Activated CD4-positive, alpha-beta T cell treated with anti-CD3 and anti-CD28 coated beads, Interleukin-10, Interleukin-2, amounts not matched to agents 100 ng/mL and 50 ng/mL, durations not matched to agents 16 hours and 8 hours (primary cell): ENCODE measurements around the gene C19orf33.
A peak's percentile ranks its signal among the peaks of the same experiment; 100 is the strongest.
"Not testable (repeated sequence)": the region's sequence is repeated elsewhere in the genome, so short reads cannot be mapped to it uniquely, and the experiment has no call there.

ENCODE experiments used
- DNase-seq: peaks from one replicate; pipeline ENCODE4 v3.0.0-alpha.2; 2020

Gene C19orf33

DNA sequence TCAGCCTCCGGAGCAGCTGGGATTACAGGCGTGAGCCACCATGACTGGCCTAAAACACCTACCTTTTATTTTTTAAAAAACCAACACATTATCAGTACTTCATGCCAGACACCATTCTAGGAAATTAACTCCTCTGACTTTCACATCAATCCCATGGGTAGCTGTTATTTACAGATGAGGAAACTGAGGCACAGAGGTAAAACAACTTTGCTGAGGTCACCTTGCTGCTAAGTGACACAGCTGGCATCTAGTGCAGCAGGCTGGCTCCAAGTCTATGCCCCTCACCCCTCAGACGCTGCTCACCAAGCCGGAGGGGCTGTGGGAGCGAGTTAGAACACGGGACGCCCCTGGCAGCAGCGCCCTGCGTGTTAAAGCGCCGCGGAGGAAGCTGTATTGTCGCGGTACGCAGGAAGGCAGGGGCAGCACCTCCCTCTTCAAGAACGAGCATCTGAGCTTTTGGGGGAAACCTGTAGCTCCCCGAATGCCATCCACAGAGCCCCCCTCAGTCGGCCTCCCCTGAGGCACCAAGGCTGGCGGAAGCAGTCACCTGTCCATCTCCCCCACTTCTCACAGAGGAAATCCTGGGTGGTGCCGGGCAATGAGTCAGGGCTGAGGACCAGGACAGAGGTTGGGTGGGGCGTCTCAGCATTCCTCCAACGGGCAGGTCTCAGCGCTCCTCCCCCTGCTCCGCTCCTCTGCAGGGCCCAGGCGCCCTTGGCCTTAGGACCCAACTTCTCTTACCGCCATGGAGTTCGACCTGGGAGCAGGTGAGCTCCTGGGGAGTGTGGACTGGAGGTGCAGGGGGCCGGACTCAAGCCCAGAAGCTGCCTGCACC is at the start of gene C19orf33:
C19orf33 (plus strand) TSS at position 735 of the 835 bp plus-strand sequence; CDS start at position 746, 11 bp downstream.
- no peak for DNase-seq

DNA sequence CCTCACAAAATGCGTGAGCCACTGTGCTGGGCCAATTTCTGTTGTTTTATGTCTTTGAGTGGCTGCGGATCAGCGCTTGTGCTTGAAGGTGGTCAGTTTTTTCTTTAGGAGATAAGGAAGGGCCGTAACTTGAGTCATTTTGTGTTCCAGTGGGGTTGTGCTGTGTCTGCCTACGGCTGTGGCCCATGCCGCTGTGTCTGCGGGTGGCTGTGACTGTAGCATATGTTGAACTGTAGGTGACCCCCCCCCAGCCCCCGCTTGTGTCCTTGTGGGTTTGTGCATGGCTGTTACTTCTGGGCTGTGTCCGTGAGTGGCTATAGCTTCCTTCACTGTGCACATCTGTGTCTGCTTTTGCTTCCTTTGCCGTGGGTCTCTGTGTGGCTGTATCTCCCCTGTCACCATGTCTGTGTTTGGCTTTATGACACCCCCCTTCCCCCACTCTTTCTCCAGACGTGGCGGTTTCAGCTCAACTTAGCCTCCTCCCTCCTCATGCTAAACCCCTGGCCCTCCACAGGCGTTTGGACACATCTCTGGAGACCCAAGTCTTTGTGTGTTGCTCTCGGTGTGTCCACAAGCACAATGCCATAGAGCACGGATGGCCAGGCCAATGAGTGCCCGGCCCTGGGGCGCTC is 48.6 kb upstream of the C19orf33 start:
- DNase-seq = no peak

DNA sequence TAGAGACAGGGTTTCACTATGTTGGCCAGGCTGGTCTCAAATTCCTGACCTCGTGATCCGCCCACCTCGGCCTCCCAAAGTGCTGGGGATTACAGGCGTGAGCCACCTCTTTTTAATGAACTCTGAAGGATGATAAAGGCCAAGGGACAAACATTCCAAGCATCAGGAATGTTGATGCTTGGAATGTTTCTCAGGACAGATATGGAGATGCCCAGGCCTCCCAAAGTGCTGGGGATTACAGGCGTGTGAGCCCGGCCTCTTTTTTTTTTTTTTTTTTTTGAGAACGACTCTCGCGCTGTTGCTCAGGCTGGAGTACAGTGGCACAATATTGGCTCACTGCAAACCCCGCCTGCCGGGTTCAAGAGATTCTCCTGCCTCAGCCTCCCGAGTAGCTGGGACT is 42.1 kb upstream of the C19orf33 start:
- DNase-seq = not testable (repeated sequence)

DNA sequence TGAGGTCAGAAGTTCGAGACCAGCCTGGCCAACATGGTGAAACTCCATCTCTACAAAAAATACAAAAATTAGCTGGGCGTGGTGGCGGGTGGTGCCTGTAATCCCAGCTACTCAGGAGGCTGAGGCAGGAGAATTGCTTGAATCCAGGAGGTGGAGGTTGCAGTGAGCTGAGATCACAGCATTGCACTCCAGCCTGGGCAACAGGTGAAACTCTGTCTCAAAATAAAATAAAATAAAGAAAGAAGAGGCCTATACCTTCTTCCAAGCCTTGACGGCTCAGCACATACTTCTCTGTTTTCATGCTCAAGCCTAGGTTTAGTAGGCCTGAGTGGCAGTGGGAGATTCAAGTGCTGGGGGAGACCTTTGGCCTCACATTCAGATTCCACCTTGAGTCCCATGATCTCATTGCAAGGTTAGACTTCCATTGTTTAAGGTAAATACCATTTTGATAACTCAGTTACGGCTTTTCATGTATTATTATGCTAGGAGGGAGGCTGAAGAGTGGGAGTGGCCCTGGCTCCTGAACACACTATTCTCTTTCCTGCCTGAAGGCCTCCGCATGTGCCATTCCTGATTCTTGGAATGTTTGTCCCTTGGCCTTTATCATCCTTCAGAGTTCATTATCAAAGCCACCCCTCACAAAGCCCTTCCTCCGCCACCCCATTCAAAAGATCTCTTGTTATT is 41.3 kb upstream of the C19orf33 start:
- DNase-seq = no peak

DNA sequence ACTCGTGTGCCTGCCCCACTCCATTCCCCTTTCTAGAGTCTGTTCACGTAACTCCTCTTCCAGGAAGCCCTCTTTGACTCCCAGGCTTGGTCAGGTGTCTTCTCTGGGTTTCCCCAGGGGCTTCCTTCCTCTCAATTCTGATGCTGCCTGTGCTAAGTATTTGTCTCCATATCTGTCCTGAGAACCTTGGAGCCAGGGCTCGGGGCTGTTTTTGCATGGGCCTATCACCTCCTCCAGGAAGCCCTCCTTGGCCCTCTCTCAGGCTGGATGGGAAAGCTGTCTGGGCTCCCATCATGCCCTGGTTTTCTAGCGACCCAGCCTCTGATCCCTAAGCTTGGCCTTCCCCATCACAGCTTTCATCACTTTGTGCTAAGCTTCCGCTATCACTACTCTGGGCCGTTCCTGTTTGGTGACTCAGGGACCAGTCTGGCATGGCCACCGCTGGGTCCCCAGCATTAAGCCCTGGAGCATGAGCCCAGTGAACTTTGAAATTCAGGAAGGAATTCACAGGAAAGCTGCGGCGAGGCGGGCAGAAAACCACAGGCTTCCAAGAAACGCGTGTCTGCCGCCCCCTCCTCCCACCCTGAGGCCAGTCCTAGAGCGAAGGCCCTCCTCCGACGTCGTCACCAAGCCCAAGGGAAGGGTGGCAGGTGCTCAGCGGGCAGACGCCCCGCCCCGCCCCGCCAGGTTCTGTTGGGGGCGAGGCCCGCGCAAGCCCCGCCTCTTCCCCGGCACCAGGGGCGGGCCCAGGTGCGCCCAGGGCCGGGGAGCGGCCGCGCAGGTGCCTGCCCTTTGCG is 40.2 kb upstream of the C19orf33 start:
- DNase-seq = peak; percentile 56

DNA sequence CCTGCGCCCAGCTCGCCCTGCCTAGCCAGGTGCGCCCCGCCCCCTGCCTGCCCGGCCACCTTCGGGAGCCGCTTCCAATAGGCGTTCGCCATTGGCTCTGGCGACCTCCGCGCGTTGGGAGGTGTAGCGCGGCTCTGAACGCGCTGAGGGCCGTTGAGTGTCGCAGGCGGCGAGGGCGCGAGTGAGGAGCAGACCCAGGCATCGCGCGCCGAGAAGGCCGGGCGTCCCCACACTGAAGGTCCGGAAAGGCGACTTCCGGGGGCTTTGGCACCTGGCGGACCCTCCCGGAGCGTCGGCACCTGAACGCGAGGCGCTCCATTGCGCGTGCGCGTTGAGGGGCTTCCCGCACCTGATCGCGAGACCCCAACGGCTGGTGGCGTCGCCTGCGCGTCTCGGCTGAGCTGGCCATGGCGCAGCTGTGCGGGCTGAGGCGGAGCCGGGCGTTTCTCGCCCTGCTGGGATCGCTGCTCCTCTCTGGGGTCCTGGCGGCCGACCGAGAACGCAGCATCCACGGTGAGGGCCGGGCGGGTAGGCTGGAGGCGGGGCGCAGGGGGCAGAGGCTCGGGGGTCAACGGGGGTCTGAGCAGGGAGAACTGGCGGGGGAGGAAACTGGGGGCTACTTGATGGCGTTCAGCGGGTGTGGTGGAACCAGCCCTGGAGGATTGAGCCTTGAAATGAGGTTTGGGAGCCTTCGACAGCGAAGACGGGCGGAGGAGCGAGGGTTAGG is 39.4 kb upstream of the C19orf33 start, which contains the start of gene SPINT2:
SPINT2 (plus strand) TSS at position 88 of the 727 bp plus-strand sequence; CDS start at position 408, 320 bp downstream.
- peak; percentile 26 for DNase-seq

DNA sequence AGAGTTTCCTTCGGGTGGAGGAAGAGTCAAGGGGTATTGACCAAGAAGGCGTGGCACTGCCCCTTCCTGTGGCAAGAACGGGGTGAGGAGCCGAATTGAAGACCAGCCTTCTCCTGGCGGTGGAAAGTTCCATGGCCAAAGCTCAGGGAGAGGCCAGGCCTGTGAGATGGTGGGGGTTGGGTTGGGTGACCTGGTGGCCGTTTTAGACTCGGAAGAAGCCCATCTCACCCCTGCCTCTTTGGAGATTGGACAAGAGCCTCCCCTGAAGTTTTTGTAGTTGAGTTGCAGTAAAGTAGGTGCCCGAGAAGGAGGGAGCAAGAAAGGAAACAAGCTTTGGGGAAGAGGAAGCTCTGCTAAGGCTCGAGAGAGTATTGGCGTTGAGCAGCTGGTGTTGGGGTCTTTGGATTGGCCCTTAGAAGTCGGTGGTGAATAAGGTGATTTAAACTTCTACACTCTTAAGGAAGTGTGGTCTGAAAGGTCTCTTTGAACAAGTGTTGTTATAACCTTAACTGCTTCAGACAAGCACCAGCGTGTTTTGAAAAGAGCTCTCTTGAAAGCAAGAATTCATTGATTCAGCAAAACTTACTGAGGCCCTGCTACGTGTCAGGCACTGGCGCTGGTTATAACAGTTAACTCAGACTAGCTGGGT is 38.7 kb upstream of the C19orf33 start:
- no peak for DNase-seq

DNA sequence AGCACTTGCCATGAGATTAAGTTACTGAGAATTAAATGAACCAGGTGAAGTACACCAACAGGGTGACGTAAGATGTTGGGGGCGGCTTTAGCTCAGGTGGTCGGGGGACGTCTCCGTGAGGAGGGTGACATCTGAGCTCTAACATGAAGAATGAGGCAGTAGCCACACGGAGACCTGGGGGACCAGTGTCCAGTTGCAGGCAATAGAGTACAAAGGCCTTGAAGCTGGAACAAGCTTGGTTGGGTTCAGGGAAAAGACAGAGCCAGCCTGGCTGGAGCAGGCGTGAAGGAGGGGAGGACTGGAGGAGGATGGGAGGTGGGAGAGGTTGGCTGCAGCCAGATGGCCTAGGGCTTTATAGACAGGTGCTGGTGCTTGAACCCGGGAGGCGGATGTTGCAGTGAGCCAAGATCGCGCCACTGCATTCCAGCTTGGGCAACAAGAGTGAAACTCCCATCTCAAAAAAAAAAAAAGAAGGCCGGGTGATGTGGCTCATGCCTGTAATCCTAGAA is 38.1 kb upstream of the C19orf33 start:
- no peak for DNase-seq

DNA sequence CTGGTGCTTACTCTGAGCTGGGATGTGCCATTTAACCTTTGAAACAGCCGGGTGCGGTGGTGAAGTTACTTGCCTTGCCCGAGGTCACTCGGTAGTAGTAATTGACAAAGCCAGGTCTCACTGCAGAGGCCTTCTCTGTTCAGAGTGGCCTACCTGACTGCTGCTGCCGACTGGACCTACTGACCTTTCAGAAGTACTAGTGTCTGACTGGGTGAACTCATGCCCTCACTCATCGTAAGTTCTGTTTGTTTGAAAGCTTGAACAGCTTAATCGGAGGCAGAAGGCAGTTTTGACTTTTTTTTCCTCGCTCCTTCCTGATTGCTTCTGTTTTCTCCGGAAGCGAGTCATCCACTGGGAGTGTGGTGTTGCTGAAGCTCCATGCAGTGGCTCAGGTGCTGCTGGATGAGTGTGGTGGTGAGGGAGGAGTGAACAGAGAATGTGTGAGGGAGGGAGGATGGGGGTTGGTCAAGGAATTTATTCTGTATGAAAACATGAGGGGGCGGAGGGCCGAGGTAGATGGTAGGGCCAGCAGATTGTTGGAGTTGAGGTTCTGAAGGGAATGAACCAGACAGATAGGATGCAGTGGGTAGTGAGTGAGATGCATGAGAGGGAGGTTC is 37.0 kb upstream of the C19orf33 start:
- DNase-seq = no peak

DNA sequence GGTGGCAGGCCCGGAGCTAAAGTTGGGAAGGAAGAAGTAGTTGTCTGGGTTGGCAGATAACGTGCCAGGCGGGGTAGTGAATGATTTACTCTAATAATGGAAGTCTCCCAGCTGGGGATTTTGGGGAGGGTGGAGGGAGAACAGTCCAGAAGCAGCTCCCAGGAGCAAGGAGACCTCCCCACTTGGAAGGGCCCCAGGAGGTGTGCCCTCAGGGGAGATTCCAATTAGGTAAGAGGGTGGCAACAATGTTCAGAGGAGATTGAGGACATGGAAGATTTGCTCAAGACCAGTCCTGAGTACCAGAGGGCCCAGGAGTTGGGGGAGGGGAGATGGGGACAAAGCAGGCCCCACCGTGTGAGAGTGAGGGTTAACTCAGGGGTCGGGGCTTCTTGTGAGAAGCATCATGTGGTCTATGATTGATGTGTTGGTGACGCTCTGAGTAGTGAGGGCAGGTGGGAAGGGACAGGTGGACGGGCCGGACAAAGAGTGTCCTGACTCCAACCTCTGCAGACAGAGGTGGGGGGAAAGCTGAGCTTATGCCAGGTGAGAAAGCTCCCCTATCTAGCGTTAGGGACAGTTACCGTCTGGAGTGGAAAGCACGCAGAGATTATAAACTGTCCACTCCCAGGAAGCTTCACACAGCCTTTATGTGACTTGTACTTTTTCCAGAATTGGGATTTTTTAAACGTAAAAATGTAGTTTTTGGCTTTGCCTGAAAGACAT is 36.1 kb upstream of the C19orf33 start:
- no peak for DNase-seq

DNA sequence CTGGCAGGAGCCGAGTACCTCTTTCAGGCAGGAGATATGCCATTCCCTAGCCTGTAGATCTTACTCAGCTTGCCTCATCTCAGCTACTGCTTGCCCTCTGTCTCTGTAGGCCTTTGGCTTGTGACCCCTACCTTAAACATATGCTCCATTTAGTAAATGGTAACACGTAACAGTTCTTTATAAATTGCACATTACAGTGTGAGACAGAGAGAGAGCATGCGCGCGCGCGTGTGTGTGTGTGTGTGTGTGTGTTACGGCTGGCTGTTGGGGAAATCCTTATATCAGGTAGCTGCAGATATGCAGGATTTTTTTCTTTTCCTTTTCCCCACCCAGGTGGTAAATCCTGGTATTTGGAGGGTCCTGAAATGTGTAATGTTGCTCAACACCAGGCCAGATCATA is 35.5 kb upstream of the C19orf33 start:
- DNase-seq = no peak

DNA sequence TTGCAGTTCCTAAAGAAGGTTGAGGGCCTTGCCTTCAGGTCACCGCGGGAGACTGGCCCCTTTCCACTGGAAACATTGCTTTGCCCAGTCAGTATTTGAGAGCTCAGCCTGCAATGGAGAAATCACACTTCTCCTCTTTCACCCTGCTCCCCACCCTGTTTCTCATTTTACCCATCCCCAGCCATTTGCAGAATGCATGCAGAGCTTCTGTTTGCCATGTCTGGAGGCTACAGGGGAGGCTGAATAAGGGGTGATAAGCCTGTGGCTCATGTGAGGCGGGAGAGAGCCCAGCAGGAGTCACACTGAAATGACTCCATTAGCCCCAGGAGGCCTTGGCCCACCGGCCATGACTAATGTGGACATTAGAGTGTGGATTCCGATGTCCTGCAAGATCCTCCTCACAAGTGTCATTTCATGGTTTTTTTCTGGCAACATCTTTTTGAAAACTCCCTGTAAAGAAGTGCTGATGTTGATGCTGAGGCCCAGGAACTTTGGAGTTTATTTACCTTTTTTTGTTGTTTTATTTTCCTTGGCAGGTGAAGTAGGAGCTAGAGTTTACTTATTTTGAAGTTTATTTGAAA is 33.4 kb upstream of the C19orf33 start:
- DNase-seq = no peak

DNA sequence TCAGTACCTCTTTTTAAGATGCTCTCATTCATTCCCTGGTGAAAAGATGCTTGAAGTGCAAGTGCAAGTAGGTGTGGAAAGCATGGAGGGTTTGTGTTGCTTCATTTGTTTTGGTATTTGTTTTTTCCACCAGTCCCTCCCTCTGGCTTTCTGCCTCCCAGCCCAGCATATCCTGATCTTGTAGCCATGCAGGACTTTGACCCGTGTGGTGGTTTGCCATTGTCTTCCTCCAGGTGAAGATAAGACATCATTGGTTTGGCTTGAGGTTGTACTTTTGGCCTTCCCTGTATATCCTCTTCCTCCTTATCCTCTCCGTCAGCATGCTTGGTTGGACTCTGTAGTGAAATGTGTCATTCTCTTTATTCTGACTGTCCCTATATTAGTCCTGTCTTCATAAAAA is 30.6 kb upstream of the C19orf33 start:
- DNase-seq = no peak

DNA sequence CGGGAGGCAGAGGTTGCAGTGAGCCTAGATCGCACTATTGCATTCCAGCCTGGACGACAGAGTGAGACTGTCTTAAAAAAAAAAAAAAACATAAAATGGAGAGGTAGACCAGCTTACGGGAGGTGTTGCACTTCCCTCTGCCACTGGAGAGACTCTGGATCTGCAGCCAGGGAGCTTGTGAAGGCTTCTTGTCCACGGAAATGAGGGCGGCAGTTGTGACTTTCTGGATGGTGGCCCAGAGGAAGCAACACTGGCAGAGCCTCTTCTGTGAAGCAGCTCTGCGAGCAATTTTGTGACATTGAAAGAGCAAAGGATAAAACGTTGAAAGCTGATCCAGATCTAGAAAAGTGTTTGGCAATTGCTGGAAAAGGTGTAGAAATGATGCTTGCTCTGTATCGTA is 29.3 kb upstream of the C19orf33 start:
- DNase-seq = no peak

DNA sequence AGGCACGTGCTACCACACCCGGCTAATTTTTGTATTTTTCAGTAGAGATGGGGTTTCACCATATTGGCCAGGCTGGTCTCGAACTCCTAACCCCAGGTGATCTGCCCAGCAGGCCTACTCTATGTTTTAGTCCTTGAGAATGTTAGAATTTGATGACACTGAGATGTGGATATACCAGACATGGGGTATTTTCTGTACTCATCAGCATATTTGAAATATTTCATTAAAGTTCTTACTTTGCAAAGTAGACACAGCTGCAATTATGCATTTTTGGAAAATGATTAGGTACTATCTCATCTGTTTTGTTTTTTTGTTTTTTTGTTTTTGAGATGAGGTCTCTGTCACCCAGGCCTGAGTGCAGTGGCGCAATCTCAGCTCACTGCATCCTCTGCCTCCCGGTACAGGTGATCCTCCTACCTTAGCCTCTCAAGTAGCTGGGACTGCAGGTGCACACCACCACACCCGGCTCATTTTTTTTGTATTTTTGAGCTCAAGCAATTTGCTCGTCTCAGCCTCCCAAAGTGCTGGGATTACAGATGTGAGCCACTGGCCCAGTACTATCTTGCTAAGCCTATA is 27.0 kb upstream of the C19orf33 start:
- no peak for DNase-seq

DNA sequence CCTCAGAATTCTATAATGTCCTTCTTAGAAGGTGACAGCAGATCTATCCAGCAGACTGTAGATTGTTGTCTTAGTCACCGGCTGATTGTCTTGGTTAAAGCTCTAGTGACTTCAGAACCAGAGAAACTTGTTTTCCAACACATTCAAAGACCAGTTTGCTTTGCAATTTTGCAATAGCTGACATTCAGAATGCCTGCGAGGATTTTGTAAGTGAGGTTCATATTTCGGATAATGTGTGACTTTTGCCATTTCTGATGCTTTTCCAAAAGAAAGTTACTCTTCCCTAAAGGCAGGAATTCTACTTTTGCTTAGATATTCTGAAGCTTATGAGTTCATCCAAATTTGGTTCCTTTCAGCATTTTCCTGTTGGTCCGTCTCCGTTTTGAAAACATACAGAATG is 26.5 kb upstream of the C19orf33 start:
- no peak for DNase-seq

DNA sequence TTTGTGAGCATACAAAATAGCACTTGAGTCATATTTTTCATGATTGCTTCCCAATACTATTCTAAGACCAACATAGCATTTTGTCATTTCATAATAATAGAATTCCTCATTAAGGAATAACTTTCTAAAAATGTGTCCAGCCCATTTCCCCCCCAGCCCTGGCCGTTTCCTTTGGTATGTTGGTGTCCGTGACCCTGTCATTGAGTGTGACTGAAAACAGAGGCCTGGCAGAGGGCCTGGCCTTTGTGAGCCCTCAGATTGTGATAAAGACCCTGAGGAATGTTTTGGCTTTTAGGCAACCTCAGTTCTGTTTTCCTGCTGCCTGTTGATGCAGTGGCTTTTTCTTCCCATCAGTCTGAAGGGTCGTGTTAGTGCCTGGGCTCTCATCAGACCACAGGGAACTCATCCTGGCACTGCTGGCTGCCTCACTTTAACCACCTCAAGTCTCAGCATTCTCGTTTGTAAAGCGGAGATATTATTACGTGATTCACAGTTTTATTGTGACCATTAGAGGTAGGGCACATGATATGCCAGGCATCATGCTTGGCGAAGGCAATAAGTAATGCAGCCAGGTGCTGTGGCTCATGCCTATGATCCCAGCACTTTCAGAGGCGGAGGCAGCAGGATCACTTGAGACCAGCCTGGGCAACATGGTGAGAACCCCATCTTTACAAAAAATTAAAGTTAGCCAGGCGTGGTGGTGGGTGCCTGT is 25.9 kb upstream of the C19orf33 start:
- DNase-seq = no peak

DNA sequence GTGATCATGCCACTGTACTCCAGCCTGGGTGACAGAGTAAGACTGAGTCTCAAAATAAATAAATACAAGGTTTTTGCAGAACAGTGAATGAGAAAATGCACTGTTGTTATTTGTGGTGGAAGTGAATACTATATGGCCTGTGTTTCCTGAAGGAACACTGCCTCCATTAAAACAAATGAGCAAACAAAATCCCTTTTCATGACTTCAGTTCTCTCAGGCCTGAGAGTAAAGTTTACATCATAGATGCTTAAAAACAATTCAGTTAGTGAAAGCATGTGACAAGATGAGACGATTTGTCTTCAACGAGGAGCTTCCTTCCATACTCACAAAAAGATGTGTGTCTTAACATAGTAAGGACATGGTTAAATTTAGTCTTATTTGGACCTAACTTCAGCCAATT is 25.3 kb upstream of the C19orf33 start:
- DNase-seq = no peak
